Esophagus squamous epithelium (tissue), 5 donors: Measurements from ENCODE around the gene FGF18. TPM values are rescaled to one million over a fixed set of nuclear protein-coding genes. Genes with fewer than 3 reads are reported as not detected.
"Not testable (repeated sequence)": the region's sequence is repeated elsewhere in the genome, so short reads cannot be mapped to it uniquely, and the experiment has no call there.

Experiments
- DNase-seq: peaks from one replicate; lab custom pipeline; 2025; lab: John Stamatoyannopoulos, UW
- H3K27ac ChIP-seq, 4 donors: fragments of 200-600 bp; sonication (generic); one replicate each; pipeline ENCODE4 v1.5.1; 2016 to 2019; ENCODE audit warnings: mild to moderate bottlenecking in 1 of 4
- H3K27me3 ChIP-seq, 4 donors: fragments of 200-600 bp; sonication (generic); 1 replicate in 3 of 4; 2 replicates in 1 of 4; pipeline versions ENCODE4 v1.5.1 to v1.6.0; 2017 to 2021; ENCODE audit warnings: antibody characterized with exemption in 1 of 4
- H3K36me3 ChIP-seq, 3 donors: fragments of 200-600 bp; sonication (generic); one replicate each; pipeline ENCODE4 v1.5.1; 2016 to 2019
- H3K4me1 ChIP-seq, 3 donors: fragments of 200-600 bp; sonication (generic); one replicate each; pipeline ENCODE4 v1.5.1; 2017 to 2019
- H3K4me3 ChIP-seq, 4 donors: fragments of 200-600 bp; sonication (generic); 1 replicate in 3 of 4; 2 replicates in 1 of 4; pipeline ENCODE4 v1.5.1; 2016 to 2019; ENCODE audit warnings: mild to moderate bottlenecking in 2 of 4, moderate library complexity in 1 of 4
- H3K9me3 ChIP-seq, 3 donors: fragments of 200-600 bp; sonication (generic); one replicate each; pipeline ENCODE4 v1.5.1; 2016 to 2019
- POLR2A ChIP-seq, 4 donors: fragments of 450-650 bp; IDR thresholded peaks; one replicate each; pipeline ENCODE4 v1.6.1; 2017; ENCODE audit warnings: antibody characterized with exemption in 4 of 4, mild to moderate bottlenecking in 4 of 4, moderate library complexity in 3 of 4
- WGBS, 2 donors: methylation state at CpG; one replicate each; pipeline ENCODE4 v1.1.5; 2018; 5-methylcytosine and 5-hydroxymethylcytosine counted together
- intact Hi-C: fragments of 100-400 bp; cut with DNase I; formaldehyde crosslinking; loops from one replicate; pipeline ENCODE4 v1.15.0; 2022
- total RNA-seq, 4 donors: library from RNA; depleted of rRNA; stranded (reverse); fragments of >200 nt; gene quantifications; one replicate each; pipeline ENCODE4 v1.1.0, GENCODE V29; 2016
- TF ChIP-seq, protein P1 (sequence below), 6 experiments: fragments of 450-650 bp in 4 of 6; fragments of 200-600 bp in 2 of 6; sonication (generic) in 2 of 6; IDR thresholded peaks; one replicate each; pipeline ENCODE4 v1.5.1; 2016 to 2019; ENCODE audit warnings: antibody characterized with exemption in 6 of 6, mild to moderate bottlenecking in 4 of 6, moderate library complexity in 4 of 6
- donor health status: DM: yes; HTN: yes; CAD: no.

The FGF18 gene
- total RNA-seq, 4 donors from 2014 or later, result 0.15 to 0.29 (median 0.19) TPM; not detected in 1

DNA sequence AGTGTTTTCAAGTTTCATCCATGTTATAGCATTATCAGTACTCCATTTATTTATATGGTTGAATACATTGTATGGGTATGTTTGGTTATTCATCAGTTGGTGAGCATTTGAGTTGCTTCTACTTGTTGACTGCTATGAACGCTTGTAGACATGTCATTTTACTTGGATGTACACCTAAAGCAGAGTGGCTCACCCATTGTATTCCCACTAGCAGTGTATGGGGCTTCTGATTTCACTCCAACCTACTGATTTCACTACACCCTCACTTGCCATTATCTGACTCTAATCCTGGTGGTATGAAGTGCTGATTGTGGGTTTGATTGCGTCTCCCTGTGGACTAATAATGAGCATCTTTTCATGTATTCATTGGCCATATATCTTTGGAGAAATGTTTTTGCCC lies 22.3 kb upstream of the FGF18 start:
- WGBS, 2 donors, result 73 to 74% methylated on average over 2 of the region's 2 CpGs
- Histone ChIP-seq H3K9me3 (no peaks in the 10 kb centered on the region), H3K4me3 (no peak overlapping the region), H3K36me3 (peaks cover 11 to 98% (median 48%) of the 10 kb centered on the region in 3 donors), H3K27ac (no peak overlapping the region), H3K4me1 (peaks cover 3 to 54% (median 5%) of the 10 kb centered on the region in 3 donors), H3K27me3 (no peaks in the 10 kb centered on the region)
- TF ChIP-seq POLR2A (IDR thresholded peaks at IDR 0.05), result no peak
- TF ChIP-seq, protein P1, sequence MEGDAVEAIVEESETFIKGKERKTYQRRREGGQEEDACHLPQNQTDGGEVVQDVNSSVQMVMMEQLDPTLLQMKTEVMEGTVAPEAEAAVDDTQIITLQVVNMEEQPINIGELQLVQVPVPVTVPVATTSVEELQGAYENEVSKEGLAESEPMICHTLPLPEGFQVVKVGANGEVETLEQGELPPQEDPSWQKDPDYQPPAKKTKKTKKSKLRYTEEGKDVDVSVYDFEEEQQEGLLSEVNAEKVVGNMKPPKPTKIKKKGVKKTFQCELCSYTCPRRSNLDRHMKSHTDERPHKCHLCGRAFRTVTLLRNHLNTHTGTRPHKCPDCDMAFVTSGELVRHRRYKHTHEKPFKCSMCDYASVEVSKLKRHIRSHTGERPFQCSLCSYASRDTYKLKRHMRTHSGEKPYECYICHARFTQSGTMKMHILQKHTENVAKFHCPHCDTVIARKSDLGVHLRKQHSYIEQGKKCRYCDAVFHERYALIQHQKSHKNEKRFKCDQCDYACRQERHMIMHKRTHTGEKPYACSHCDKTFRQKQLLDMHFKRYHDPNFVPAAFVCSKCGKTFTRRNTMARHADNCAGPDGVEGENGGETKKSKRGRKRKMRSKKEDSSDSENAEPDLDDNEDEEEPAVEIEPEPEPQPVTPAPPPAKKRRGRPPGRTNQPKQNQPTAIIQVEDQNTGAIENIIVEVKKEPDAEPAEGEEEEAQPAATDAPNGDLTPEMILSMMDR (IDR thresholded peaks at IDR 0.05), result no peak
- no peak for DNase-seq
- intact Hi-C loops, result no loop called here

DNA sequence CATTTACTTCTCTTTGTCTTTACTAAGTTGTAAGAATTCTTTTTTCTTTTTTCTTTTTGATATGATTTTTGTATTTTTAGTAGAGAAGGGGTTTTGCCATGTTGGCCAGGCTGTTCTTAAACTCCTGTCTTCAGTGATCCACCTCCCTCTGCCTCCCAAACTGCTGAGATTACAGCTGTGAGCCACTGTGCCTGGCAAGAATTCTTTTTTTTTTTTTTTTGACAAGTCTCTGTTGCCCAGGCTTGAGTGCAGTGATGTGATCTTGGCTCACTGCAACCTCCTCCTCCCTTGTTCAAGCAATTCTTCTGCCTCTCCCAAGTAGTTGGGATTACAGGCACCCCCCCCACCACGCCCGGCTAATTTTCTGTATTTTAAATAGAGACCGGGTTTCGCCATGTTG lies 21.8 kb upstream of the FGF18 start:
- DNase-seq, result no peak
- Histone ChIP-seq H3K4me3 (no peak overlapping the region), H3K4me1 (peaks cover 3 to 50% (median 3%) of the 10 kb centered on the region in 3 donors), H3K9me3 (no peaks in the 10 kb centered on the region), H3K27ac (no peak overlapping the region), H3K27me3 (no peaks in the 10 kb centered on the region), H3K36me3 (peaks cover 11 to 94% (median 48%) of the 10 kb centered on the region in 3 donors)
- WGBS, 2 donors, result 61 to 95% methylated on average over 3 to 4 of the region's 4 CpGs
- TF ChIP-seq, protein P1 (IDR thresholded peaks at IDR 0.05), result no peak
- no peak for TF ChIP-seq POLR2A (IDR thresholded peaks at IDR 0.05)
- intact Hi-C loops, result no loop called here

DNA sequence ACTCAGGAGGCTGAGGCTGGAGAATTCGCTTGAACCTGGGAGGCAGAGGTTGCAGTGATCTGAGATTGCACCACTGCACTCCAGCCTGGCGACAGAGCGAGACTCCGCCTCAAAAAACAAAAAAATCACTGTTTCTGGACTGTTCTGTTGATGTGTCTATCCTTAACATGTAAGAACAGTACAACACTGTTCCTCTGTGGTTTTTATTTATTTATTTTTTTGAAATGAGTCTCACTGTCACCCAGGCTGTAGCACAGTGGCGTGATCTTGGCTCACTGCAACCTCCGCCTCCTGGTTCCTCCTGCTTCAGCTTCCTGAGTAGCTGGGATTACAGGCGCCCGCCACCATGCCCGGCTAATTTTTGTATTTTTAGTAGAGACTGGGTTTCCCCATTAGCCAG lies 20.8 kb upstream of the FGF18 start:
- H3K27me3 ChIP-seq, H3K9me3 ChIP-seq, H3K27ac ChIP-seq, intact Hi-C loops, H3K4me3 ChIP-seq, DNase-seq: not testable (repeated sequence)
- 69 to 79% methylated on average over 7 to 9 of the region's 9 CpGs for WGBS, 2 donors
- peaks cover 3 to 46% (median 3%) of the 10 kb centered on the region in 3 donors for H3K4me1 ChIP-seq
- peaks cover 11 to 84% (median 39%) of the 10 kb centered on the region in 3 donors for H3K36me3 ChIP-seq

DNA sequence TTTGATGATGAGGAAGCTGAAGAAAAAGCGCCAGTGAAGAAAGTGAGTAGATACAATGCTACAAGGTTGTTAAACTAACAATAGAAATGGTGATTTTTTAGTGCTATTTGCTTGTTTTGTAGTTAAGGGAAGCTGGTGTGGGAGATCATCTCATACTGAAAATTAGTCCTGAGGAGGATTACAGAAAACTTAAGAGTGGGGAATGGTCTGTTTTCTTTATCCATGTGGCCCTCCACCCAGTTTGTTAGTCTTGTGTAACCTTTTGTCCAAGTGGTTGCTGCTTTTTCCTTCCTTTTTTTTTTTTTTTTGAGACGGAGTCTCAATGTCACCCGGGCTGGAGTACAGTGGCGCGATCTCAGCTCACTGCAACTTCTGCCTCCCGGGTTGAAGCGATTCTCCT lies 19.3 kb upstream of the FGF18 start:
- H3K27ac ChIP-seq, result no peak overlapping the region
- no peak overlapping the region for H3K4me3 ChIP-seq
- no peak for DNase-seq
- H3K36me3 ChIP-seq, result peaks cover 11 to 74% (median 34%) of the 10 kb centered on the region in 3 donors
- WGBS, 2 donors, result 79 to 92% methylated on average over 6 to 7 of the region's 7 CpGs
- H3K4me1 ChIP-seq, result peaks cover 3 to 44% (median 3%) of the 10 kb centered on the region in 3 donors
- TF ChIP-seq POLR2A (IDR thresholded peaks at IDR 0.05), result no peak
- TF ChIP-seq, protein P1 (IDR thresholded peaks at IDR 0.05), result no peak
- H3K27me3 ChIP-seq, result no peaks in the 10 kb centered on the region
- intact Hi-C loops, result no loop called here
- no peaks in the 10 kb centered on the region for H3K9me3 ChIP-seq

DNA sequence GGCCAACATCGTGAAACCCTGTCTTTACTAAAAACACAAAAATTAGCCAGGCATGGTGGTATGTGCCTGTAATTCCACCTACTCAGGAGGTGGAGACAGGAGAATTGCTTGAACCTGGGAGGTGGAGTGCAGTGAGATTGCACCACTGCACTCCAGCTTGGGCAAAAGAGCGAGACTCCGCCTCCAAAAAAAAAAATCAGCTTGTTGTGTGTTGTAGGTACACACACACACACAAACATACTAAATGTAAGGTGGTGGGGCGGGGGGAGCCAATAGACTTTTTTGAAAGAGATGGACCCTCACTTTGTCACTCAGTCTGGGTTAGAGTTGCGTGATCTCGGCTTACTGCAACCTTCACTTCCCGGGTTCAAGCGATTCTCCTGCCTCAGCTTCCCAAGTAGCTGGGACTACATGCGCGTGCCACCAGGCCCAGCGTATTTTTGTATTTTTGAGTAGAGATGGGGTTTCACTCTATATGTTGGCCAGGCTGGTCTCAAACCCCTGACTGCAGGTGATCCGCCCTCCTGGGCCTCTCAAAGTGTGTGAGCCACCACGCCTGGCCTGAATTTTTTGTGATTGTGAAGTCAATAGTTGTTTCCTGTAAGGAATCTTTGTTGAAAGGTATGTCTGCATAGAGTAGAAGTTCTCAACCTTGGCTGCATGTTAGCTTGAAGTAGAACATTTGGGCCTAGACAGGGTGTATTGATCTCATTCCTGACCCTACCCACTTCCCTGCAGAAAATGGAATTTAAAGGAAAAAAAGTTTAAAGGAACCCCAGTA lies 18.1 kb upstream of the FGF18 start:
- TF ChIP-seq, protein P1 (IDR thresholded peaks at IDR 0.05), result no peak
- TF ChIP-seq POLR2A (IDR thresholded peaks at IDR 0.05), result no peak
- H3K9me3 ChIP-seq, result no peaks in the 10 kb centered on the region
- H3K36me3 ChIP-seq, result peaks cover 11 to 74% (median 39%) of the 10 kb centered on the region in 3 donors
- 88 to 94% methylated on average over 12 to 13 of the region's 13 CpGs for WGBS, 2 donors
- H3K27me3 ChIP-seq, result no peaks in the 10 kb centered on the region
- H3K4me3 ChIP-seq, result no peak overlapping the region
- H3K27ac ChIP-seq, result no peak overlapping the region
- intact Hi-C loops, result no loop called here
- H3K4me1 ChIP-seq, result peaks cover 3 to 34% (median 3%) of the 10 kb centered on the region in 3 donors
- DNase-seq, result no peak

DNA sequence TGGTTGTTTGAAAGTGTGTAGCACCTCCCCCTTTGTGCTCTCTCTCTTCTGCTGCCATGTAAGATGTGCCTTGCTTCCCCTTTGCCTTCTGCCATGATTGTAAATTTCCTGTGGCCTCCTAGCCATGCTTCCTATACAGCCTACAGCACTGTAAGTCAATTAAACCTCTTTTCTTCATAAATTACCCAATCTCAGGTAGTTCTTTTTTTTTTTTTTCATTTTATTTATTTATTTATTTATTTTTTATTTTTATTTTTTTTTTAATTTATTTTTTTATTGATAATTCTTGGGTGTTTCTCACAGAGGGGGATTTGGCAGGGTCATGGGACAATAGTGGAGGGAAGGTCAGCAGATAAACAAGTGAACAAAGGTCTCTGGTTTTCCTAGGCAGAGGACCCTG lies 16.7 kb upstream of the FGF18 start:
- H3K9me3 ChIP-seq, result not testable (repeated sequence)

More for the DNA sequence above, 16.7 kb upstream of the FGF18 start:
- Histone ChIP-seq H3K36me3 (peaks cover 12 to 74% (median 41%) of the 10 kb centered on the region in 3 donors), H3K4me1 (peaks cover 3 to 20% (median 3%) of the 10 kb centered on the region in 3 donors)
- intact Hi-C loops, H3K27me3 ChIP-seq, DNase-seq, H3K4me3 ChIP-seq, H3K27ac ChIP-seq: not testable (repeated sequence)
